Liver (tissue), 9 donors: ENCODE results near the gene USP31. TPM values are rescaled to one million over a fixed set of nuclear protein-coding genes. Genes with fewer than 3 reads are reported as not detected.

Experiments used
- DNase-seq: peaks from one replicate; pipeline ENCODE4 v3.0.0-alpha.2; 2017; ENCODE audit warnings: low spot score
- H3K27ac ChIP-seq, 2 donors: one replicate each; pipeline ENCODE4 v1.7.0; 2013; ENCODE audit warnings: inconsistent platforms in 2 of 2, low read length in 2 of 2, control low read depth in 1 of 2, low read depth in 1 of 2, mild to moderate bottlenecking in 1 of 2
- H3K27me3 ChIP-seq, 4 donors: one replicate each; pipeline versions ENCODE4 v1.6.1 to v1.7.0; 2013; ENCODE audit warnings: low read length in 3 of 4, inconsistent platforms in 1 of 4, mild to moderate bottlenecking in 1 of 4, moderate library complexity in 1 of 4; ENCODE audit not compliant: control insufficient read depth in 4 of 4, insufficient read depth in 4 of 4
- H3K36me3 ChIP-seq, 4 donors: one replicate each; pipeline versions ENCODE4 v1.6.1 to v1.7.0; 2013; ENCODE audit warnings: low read length in 3 of 4, mild to moderate bottlenecking in 3 of 4, low read depth in 1 of 4, moderate library complexity in 1 of 4; ENCODE audit not compliant: control insufficient read depth in 4 of 4, insufficient read depth in 3 of 4
- H3K4me1 ChIP-seq, 4 donors: one replicate each; pipeline versions ENCODE4 v1.6.1 to v1.7.0; 2013; ENCODE audit warnings: low read length in 3 of 4, mild to moderate bottlenecking in 3 of 4, moderate library complexity in 1 of 4; ENCODE audit not compliant: control insufficient read depth in 4 of 4, insufficient read depth in 4 of 4
- H3K4me3 ChIP-seq, 3 donors: one replicate each; pipeline versions ENCODE4 v1.6.1 to v1.7.0; 2013; ENCODE audit warnings: low read length in 3 of 3, control low read depth in 1 of 3, low read depth in 1 of 3, mild to moderate bottlenecking in 1 of 3
- H3K9ac ChIP-seq, 2 donors: one replicate each; pipeline ENCODE4 v1.7.0; 2013; ENCODE audit warnings: low read length in 2 of 2, mild to moderate bottlenecking in 2 of 2, moderate library complexity in 2 of 2, control low read depth in 1 of 2, low read depth in 1 of 2
- H3K9me3 ChIP-seq, 4 donors: one replicate each; pipeline versions ENCODE4 v1.6.1 to v1.7.0; 2013; ENCODE audit warnings: low read length in 3 of 4; ENCODE audit not compliant: control insufficient read depth in 4 of 4
- EGR1 ChIP-seq, 2 donors: IDR thresholded peaks; 2 replicates each; pipeline ENCODE4 v1.6.1; 2016 to 2018; ENCODE audit warnings: antibody characterized with exemption in 2 of 2, low read depth in 2 of 2
- HNF4G ChIP-seq: IDR thresholded peaks from 2 replicates; pipeline ENCODE4 v1.6.1; 2016; ENCODE audit warnings: antibody characterized with exemption
- JUND ChIP-seq, 2 donors: IDR thresholded peaks; 2 replicates each; pipeline ENCODE4 v1.6.1; 2016; ENCODE audit warnings: antibody characterized with exemption in 2 of 2
- SP1 ChIP-seq: IDR thresholded peaks from 2 replicates; pipeline ENCODE4 v1.6.1; 2018; ENCODE audit warnings: antibody characterized with exemption, mild to moderate bottlenecking
- TAF1 ChIP-seq: conservative IDR thresholded peaks from 2 replicates; pipeline ENCODE4 v1.6.1; 2016; ENCODE audit warnings: antibody characterized with exemption, mild to moderate bottlenecking
- YY1 ChIP-seq: IDR thresholded peaks from 2 replicates; pipeline ENCODE4 v1.6.1; 2016; ENCODE audit warnings: antibody characterized with exemption, mild to moderate bottlenecking
- WGBS: extraction: QIAGEN DNeasy Blood & Tissue Kit; methylation state at CpG from one replicate; pipeline ENCODE4 v1.1.7; 2013; 5-methylcytosine and 5-hydroxymethylcytosine counted together
- polyA plus RNA-seq, 2 donors: library from polyadenylated mRNA; stranded (reverse) in 1 of 2; unstranded in 1 of 2; fragments of 200-250 nt in 1 of 2; fragments of >200 nt in 1 of 2; fragmentation: Nextera tagmentation in 1 of 2; extraction: Ambion mirVana in 1 of 2; gene quantifications; one replicate each; pipeline versions ENCODE4 v1.2.1 to v1.2.3, GENCODE V29; 2013 to 2015
- total RNA-seq, 2 donors: library from RNA; depleted of rRNA; stranded (reverse); fragments of >200 nt; gene quantifications; one replicate each; pipeline ENCODE4 v1.2.3, GENCODE V29; 2014
- TF ChIP-seq, protein P1 (sequence below): fragments of 150-350 bp; IDR thresholded peaks from 2 replicates; pipeline ENCODE4 v1.5.1; 2017; ENCODE audit warnings: improper control_type of control experiment, low read depth, low read length; ENCODE audit not compliant: missing input control
- TF ChIP-seq, protein P2 (sequence below): IDR thresholded peaks from 2 replicates; pipeline ENCODE4 v1.6.1; 2016; ENCODE audit warnings: antibody characterized with exemption
- TF ChIP-seq, protein P3 (sequence below): IDR thresholded peaks from 2 replicates; pipeline ENCODE4 v1.6.1; 2016; ENCODE audit warnings: antibody characterized with exemption
- TF ChIP-seq, protein P4 (sequence below): IDR thresholded peaks from 2 replicates; pipeline ENCODE4 v1.6.1; 2016; ENCODE audit warnings: antibody characterized with exemption, mild to moderate bottlenecking
- donor health status: healthy.
- donor health status: healthy.
- donor health status: healthy.
- donor health status: healthy.
- donor health status: healthy.

USP31 gene
- total and polyA plus RNA-seq, 4 donors: 2.4 to 16.4 (median 3.8) TPM

DNA sequence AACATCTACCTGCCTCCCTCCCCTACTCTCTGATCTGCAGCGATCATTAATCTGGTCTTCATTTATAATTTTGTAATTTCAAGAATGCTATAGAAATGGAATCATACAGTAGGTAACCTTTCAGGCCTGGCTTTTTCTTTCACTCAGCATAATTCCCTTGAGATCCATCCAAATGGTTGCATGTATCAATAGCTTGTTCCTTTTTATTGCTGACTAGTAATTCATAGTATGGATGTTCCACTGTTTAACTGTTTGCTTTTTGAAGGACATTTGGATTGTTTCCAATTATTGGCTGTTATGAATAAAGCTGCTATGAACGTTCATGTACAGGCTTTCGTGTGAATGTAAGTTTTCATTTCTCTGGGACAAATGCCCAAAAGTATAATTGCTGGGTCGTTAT is 125.2 kb downstream of the USP31 start:
- Histone ChIP-seq H3K27ac (no peak overlapping the region), H3K9ac (no peak overlapping the region), H3K9me3 (no peaks in the 10 kb centered on the region), H3K4me1 (no peaks in the 10 kb centered on the region), H3K27me3 (peaks cover 0 to 3% (median 1%) of the 10 kb centered on the region in 4 donors), H3K4me3 (no peak overlapping the region), H3K36me3 (no peaks in the 10 kb centered on the region)
- DNase-seq: no peak
- 66% methylated on average over 4 of the region's 4 CpGs for WGBS
- no peak for TF ChIP-seq YY1
- no peak for TF ChIP-seq JUND (IDR thresholded peaks at IDR 0.05)
- TF ChIP-seq, protein P1, sequence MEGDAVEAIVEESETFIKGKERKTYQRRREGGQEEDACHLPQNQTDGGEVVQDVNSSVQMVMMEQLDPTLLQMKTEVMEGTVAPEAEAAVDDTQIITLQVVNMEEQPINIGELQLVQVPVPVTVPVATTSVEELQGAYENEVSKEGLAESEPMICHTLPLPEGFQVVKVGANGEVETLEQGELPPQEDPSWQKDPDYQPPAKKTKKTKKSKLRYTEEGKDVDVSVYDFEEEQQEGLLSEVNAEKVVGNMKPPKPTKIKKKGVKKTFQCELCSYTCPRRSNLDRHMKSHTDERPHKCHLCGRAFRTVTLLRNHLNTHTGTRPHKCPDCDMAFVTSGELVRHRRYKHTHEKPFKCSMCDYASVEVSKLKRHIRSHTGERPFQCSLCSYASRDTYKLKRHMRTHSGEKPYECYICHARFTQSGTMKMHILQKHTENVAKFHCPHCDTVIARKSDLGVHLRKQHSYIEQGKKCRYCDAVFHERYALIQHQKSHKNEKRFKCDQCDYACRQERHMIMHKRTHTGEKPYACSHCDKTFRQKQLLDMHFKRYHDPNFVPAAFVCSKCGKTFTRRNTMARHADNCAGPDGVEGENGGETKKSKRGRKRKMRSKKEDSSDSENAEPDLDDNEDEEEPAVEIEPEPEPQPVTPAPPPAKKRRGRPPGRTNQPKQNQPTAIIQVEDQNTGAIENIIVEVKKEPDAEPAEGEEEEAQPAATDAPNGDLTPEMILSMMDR: no peak
- TF ChIP-seq HNF4G: no peak
- TF ChIP-seq TAF1: no peak
- TF ChIP-seq, protein P2, sequence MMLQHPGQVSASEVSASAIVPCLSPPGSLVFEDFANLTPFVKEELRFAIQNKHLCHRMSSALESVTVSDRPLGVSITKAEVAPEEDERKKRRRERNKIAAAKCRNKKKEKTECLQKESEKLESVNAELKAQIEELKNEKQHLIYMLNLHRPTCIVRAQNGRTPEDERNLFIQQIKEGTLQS: no peak
- no peak for TF ChIP-seq EGR1 (IDR thresholded peaks at IDR 0.05; ENCODE audit: low read depth in 2 of 2)
- TF ChIP-seq SP1: no peak

DNA sequence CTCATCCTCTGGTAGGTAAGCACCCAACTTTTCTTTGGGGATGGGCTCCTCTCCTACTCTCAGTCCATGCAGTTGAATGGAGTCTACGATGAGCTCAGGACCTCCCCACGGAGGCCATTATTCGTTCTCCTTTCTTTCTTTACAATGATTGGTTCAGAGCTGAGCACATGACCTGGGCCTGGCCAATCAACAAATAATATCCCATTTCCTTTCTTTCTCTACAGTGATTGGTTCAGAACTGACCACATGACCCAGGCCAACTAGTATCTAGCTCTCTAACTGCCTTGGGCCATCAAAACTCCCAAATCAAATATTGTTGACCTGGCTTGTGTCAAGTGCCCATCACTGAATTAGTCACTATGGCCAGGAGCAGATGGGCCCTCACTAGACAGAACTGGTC is 129.2 kb downstream of the USP31 start:
- peaks cover 0 to 3% (median 1%) of the 10 kb centered on the region in 4 donors for H3K27me3 ChIP-seq
- WGBS: 82% methylated on average over 3 of the region's 3 CpGs
- H3K27ac ChIP-seq: no peak overlapping the region
- DNase-seq: no peak
- no peaks in the 10 kb centered on the region for H3K36me3 ChIP-seq
- no peaks in the 10 kb centered on the region for H3K4me1 ChIP-seq
- no peak overlapping the region for H3K4me3 ChIP-seq
- TF ChIP-seq, protein P3, sequence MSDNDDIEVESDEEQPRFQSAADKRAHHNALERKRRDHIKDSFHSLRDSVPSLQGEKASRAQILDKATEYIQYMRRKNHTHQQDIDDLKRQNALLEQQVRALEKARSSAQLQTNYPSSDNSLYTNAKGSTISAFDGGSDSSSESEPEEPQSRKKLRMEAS: no peak
- TF ChIP-seq, protein P4, sequence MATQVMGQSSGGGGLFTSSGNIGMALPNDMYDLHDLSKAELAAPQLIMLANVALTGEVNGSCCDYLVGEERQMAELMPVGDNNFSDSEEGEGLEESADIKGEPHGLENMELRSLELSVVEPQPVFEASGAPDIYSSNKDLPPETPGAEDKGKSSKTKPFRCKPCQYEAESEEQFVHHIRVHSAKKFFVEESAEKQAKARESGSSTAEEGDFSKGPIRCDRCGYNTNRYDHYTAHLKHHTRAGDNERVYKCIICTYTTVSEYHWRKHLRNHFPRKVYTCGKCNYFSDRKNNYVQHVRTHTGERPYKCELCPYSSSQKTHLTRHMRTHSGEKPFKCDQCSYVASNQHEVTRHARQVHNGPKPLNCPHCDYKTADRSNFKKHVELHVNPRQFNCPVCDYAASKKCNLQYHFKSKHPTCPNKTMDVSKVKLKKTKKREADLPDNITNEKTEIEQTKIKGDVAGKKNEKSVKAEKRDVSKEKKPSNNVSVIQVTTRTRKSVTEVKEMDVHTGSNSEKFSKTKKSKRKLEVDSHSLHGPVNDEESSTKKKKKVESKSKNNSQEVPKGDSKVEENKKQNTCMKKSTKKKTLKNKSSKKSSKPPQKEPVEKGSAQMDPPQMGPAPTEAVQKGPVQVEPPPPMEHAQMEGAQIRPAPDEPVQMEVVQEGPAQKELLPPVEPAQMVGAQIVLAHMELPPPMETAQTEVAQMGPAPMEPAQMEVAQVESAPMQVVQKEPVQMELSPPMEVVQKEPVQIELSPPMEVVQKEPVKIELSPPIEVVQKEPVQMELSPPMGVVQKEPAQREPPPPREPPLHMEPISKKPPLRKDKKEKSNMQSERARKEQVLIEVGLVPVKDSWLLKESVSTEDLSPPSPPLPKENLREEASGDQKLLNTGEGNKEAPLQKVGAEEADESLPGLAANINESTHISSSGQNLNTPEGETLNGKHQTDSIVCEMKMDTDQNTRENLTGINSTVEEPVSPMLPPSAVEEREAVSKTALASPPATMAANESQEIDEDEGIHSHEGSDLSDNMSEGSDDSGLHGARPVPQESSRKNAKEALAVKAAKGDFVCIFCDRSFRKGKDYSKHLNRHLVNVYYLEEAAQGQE: no peak
- no peak for TF ChIP-seq JUND (IDR thresholded peaks at IDR 0.05)
- H3K9me3 ChIP-seq: no peaks in the 10 kb centered on the region
- no peak overlapping the region for H3K9ac ChIP-seq

DNA sequence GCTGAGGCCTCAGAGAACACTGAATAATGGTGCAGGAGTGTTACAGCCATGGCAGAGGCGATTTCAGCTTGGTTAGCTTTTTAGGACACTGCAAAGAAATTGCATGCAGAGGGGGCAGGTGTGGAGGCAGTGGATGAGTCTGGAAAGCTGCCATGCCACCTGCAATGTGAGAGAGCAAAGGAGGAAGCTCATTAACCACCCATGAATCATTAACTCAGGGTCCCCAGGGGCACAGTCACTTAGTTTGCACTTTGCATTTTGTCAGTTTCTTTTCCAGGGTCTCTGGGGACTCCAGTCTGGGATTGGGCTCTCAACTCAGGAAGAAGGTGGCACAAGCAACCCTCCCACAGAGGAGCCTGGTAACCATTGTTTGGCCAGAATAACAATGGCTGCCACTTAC is 132.9 kb downstream of the USP31 start:
- Histone ChIP-seq H3K9me3 (no peaks in the 10 kb centered on the region), H3K36me3 (no peaks in the 10 kb centered on the region), H3K27me3 (peaks cover 0 to 5% (median 0%) of the 10 kb centered on the region in 4 donors), H3K4me3 (no peak overlapping the region), H3K9ac (no peak overlapping the region), H3K4me1 (no peaks in the 10 kb centered on the region), H3K27ac (no peak overlapping the region)
- TF ChIP-seq, protein P2: no peak
- TF ChIP-seq SP1 (no peak), HNF4G (no peak), EGR1 (IDR thresholded peaks at IDR 0.05; ENCODE audit: low read depth in 2 of 2) (no peak), YY1 (no peak)
- TF ChIP-seq, protein P4: no peak
- TF ChIP-seq, protein P1: no peak
- 72% methylated on average over 1 of the region's 1 CpG for WGBS
- DNase-seq: no peak
